Measurements from ENCODE around the gene GPR137B.
"Not testable (repeated sequence)": the region's sequence is repeated elsewhere in the genome, so short reads cannot be mapped to it uniquely, and the experiment has no call there.

The GPR137B gene

GRCh38 chr1:236163463-236164153 is 21.3 kb downstream of the GPR137B start:
- no peak for DNase-seq

GRCh38 chr1:236164273-236164672 is 21.9 kb downstream of the GPR137B start:
- DNase-seq: no peak

GRCh38 chr1:236165238-236165981 is 23.1 kb downstream of the GPR137B start:
- no peak for DNase-seq

- no peak for DNase-seq
Measured at GRCh38 chr1:236166041-236166440, 23.7 kb downstream of the GPR137B start.

GRCh38 chr1:236167154-236167553 is 24.8 kb downstream of the GPR137B start:
- DNase-seq: no peak

- no peak for DNase-seq
Measured at GRCh38 chr1:236167578-236167977, 25.2 kb downstream of the GPR137B start.

- DNase-seq: no peak
Measured at GRCh38 chr1:236168716-236169429, 26.5 kb downstream of the GPR137B start.

GRCh38 chr1:236172041-236172579 is 29.8 kb downstream of the GPR137B start:
- DNase-seq: no peak

- no peak for DNase-seq
Measured at GRCh38 chr1:236173174-236173767, 30.9 kb downstream of the GPR137B start.

GRCh38 chr1:236175642-236176336 is 33.5 kb downstream of the GPR137B start:
- DNase-seq: no peak

GRCh38 chr1:236176337-236177336 is 34.3 kb downstream of the GPR137B start:
- no peak for DNase-seq

GRCh38 chr1:236179634-236180033 is 37.3 kb downstream of the GPR137B start:
- DNase-seq: no peak

- no peak for DNase-seq
Measured at GRCh38 chr1:236181059-236181458, 38.7 kb downstream of the GPR137B start.

- no peak for DNase-seq
Measured at GRCh38 chr1:236185687-236186086, 43.3 kb downstream of the GPR137B start.

GRCh38 chr1:236186471-236186870 is 44.1 kb downstream of the GPR137B start:
- DNase-seq: not testable (repeated sequence)

- not testable (repeated sequence) for DNase-seq
Measured at GRCh38 chr1:236188084-236188483, 45.7 kb downstream of the GPR137B start.

GRCh38 chr1:236193184-236193583 is 50.8 kb downstream of the GPR137B start:
- no peak for DNase-seq

GRCh38 chr1:236200925-236201324 is 58.6 kb downstream of the GPR137B start:
- DNase-seq: no peak

- no peak for DNase-seq
Measured at GRCh38 chr1:236201786-236202185, 59.4 kb downstream of the GPR137B start.

- no peak for DNase-seq
Measured at GRCh38 chr1:236204039-236204438, 61.7 kb downstream of the GPR137B start.

GRCh38 chr1:236204656-236205055 is 62.3 kb downstream of the GPR137B start:
- no peak for DNase-seq
